Vagina (tissue), 2 donors: ENCODE measurements around the gene APBA1.

Experiments
- CTCF ChIP-seq, 3 experiments: fragments of 450-650 bp in 2 of 3; fragments of 200-600 bp in 1 of 3; sonication (generic) in 1 of 3; IDR thresholded peaks; one replicate each; pipeline ENCODE4 v1.5.1; 2017 to 2019; ENCODE audit warnings: antibody characterized with exemption in 3 of 3, mild to moderate bottlenecking in 2 of 3, moderate library complexity in 2 of 3
- POLR2A ChIP-seq, 2 donors: fragments of 450-650 bp; IDR thresholded peaks; one replicate each; pipeline ENCODE4 v1.6.1; 2017; ENCODE audit warnings: antibody characterized with exemption in 2 of 2, mild to moderate bottlenecking in 2 of 2, moderate library complexity in 2 of 2
- POLR2AphosphoS5 ChIP-seq, 2 donors: sonication (generic); formaldehyde crosslinking; IDR thresholded peaks; one replicate each; pipeline ENCODE4 v1.9.0; 2017; ENCODE audit warnings: antibody characterized with exemption in 2 of 2, mild to moderate bottlenecking in 2 of 2, low read depth in 1 of 2; ENCODE audit not compliant: insufficient read depth in 1 of 2

- TF ChIP-seq POLR2A (IDR thresholded peaks at IDR 0.05) (no peak), CTCF (IDR thresholded peaks at IDR 0.05) (no peak), POLR2AphosphoS5 (IDR thresholded peaks at IDR 0.05; ENCODE audit: insufficient read depth in 1 of 2, low read depth in 1 of 2) (no peak)
Measured at GRCh38 chr9:69504058-69504457, 168.1 kb downstream of the APBA1 start.
